Activated CD4-positive, CD25-positive, alpha-beta regulatory T cell (primary cell): Measurements from ENCODE around the gene MVK.

Source experiments
- DNase-seq, 4 experiments: peaks; one replicate each; lab custom pipeline; 2025; lab: John Stamatoyannopoulos, UW

MVK gene

GRCh38 chr12:109545826-109546225 is 27.8 kb upstream of the MVK start:
- DNase-seq = no peak

GRCh38 chr12:109547286-109547685 is 26.3 kb upstream of the MVK start:
- no peak for DNase-seq

- no peak for DNase-seq
Measured at GRCh38 chr12:109548258-109548657, 25.3 kb upstream of the MVK start.

- DNase-seq = no peak
Measured at GRCh38 chr12:109549613-109550270, 23.9 kb upstream of the MVK start.

GRCh38 chr12:109550281-109550680 is 23.3 kb upstream of the MVK start:
- DNase-seq = no peak

- DNase-seq = no peak
Measured at GRCh38 chr12:109551108-109551507, 22.5 kb upstream of the MVK start.

DNA sequence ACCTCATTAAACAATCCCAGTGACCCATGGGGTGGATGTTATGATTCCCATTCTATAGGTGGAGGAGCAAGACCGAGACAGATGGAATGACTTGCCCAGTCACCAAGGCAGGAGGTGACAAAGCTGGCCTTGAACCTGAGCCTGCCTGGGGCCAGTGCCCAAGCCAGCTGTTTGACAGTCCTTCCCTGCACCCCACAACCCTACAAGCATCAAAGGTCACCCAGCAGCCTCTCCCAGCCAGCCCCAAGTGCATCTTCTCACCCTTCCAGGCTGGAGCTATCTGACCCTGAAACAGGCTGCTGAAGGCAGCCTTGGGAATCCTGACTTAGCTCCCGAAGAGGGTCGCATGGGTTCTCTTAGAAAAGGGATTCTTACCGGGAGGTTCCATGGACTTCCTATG is 20.6 kb upstream of the MVK start:
- no peak for DNase-seq

GRCh38 chr12:109553483-109553882 is 20.1 kb upstream of the MVK start:
- no peak for DNase-seq

DNA sequence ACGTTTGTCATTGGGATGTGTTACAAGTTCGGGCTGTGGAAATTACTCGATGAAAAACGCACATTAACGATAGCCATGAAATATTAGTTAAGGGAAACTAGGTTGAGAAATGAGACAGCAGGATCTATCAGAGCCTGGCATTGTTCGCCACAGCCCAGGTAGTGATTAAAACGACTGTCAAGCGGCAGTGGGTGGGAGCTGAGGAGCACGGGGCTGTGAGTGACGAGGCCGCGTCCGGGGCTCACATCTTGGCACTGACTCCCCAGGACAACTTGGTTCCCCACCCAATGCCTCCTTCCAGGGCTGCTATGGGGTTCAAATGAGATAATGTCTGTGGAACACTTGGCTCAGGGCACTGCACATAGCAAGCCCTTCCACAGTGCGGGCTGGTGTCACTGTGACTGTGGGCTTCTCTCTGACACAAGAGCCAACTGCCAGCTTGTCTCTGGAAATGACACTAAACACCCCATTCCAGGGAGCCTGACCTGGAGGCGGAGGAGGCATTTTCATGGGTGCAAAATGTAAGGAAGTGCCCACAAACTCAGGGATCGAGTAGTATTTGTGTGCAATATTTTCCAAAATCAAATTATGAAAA is 19.6 kb upstream of the MVK start:
- DNase-seq = no peak

- no peak for DNase-seq
Measured at GRCh38 chr12:109554761-109555160, 18.8 kb upstream of the MVK start.

DNA sequence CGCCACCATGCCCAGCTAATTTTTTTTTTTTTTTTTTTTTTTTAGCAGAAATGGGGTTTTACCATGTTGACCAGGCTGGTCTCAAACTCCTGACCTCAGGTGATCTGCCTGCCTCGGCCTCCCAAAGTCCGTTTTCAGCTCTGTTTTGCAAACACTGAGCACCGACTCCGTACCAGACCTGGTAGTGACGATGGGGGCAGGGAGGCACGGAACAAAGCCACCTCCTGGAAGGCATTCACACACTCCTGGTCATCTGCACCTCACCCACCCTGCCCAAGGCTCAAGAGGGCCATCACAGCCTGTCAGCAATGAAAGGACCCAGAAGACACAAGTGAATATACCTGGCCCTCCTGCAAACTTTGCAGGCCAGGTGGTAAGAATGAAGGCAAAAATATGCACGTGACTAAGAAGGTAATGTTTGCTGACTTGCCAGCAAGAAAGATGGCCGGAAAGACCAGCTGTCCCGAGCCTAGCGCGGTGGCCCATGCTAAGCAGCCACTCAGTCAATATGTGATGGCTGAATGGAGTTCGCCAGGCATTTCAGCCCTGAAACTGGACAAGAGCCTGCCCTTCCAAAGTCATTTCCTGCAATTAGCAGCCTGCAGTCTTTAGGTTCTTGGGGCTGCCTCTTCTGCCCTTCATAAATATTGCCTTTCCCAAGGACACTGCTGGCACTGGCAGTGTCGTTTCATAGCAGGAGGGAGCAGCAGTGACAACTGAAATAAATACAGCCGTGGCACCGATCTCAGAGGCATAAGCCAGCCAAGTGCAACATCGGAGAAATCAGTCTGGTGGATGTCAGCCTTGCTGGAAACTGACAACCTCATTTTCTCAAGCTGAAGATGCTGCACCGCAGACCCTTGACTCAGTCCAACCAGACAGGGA is 17.9 kb upstream of the MVK start:
- DNase-seq = no peak

- no peak for DNase-seq
Measured at GRCh38 chr12:109557200-109557599, 16.4 kb upstream of the MVK start.

- DNase-seq = no peak
Measured at GRCh38 chr12:109557805-109558204, 15.8 kb upstream of the MVK start.

- DNase-seq = no peak
Measured at GRCh38 chr12:109558374-109559199, 15.0 kb upstream of the MVK start.

DNA sequence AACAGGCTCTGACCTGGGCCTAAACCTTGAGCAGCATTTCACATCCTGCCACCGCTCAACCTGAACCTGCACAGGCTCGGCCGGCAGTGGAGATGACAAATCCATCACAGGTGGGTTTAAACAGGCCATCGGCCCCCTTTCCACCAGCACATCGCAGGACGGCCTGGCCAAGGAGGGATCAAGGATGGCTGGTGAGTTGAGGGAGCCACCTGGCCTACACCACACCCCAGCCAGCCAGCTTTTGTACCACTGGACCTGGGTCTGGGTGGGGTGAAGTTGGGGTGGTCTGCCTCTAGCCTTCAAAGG is 14.4 kb upstream of the MVK start:
- DNase-seq = no peak

GRCh38 chr12:109559601-109560000 is 14.0 kb upstream of the MVK start:
- no peak for DNase-seq

DNA sequence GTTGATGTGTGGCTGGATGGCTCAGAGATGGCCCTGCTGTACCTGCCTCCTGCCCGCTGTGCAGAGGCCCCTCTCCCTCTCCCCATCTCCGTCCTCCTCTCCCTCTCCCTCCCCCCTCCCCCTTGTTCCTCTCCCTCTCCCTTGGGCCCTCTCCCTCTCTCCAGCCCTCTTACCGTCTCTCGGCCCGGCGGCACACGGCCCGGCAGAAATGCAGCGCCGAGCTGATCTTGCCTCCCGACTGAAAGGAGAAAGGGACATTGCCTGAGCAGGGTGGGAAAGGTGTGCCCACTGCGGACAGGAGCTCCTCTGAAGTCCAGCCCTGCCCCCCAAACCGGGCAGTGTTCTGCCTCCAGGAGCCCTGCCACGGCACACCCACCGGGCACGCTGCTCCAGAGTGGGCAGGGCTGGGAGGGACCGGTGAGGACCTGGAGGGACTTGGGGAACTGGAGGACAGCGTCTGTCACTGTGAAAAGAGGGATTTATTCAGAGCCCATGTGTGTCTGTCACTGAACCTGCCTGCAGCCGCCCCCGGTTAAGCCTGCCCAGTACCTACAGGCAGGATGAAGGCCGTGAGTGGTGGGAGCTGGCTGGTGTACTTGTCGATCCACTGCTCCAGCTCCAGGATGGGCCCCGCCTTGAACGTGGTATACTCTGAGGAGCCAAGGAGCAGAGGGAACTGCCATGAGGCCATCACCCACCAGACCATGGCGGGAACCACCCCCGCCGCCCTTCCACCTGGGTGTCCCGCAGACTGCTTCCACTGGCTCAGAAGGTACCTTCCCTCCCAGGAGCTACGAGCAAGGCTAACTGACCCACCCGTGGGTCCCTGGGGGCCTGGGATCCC is 12.5 kb upstream of the MVK start:
- DNase-seq = no peak

DNA sequence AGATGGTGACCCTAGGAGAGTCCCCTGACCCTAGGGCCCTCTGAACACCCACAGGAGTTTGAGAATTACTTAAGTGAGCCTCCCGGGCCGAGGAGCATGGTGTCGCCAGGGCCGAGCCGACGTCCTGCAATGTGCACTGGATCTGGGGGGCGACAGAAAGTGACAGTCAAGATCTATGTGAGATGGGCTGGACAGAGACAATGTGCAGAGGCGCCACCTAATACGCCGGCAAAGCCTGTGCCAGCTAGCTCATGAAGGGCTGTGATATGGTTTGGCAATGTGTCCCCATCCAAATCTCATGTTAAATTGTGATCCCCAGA is 11.9 kb upstream of the MVK start:
- DNase-seq = no peak

DNA sequence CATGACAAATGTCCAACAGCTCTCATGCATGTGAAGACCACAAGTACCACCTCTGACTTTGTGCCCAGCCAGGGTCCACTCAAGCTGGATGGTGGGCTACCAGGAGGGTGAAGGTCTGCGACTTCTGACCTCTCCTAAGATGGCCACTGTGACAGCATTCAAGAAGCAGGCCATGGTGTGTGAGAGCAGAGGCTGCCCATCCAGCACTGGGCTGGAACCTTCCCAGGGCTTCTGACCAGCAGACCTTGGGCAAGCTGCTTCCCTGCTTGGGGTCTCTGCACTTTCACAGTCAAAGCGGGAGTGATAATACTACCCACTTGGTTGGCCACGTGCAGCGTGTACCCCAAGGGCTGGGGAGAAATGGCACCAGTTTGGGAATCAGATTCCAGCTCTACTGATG is 10.7 kb upstream of the MVK start:
- no peak for DNase-seq

- no peak for DNase-seq
Measured at GRCh38 chr12:109563291-109564284, 10.0 kb upstream of the MVK start.
